DMS153 treated with DMSO at 0.1 percent for 48 hours (cell line): ENCODE results near the gene C1QTNF8.
A peak's percentile ranks its signal among the peaks of the same experiment; 100 is the strongest.

Experiments
- DNase-seq: peaks from one replicate; lab custom pipeline; 2025; ENCODE audit not compliant: unreplicated experiment; lab: John Stamatoyannopoulos, UW

C1QTNF8 gene

DNA sequence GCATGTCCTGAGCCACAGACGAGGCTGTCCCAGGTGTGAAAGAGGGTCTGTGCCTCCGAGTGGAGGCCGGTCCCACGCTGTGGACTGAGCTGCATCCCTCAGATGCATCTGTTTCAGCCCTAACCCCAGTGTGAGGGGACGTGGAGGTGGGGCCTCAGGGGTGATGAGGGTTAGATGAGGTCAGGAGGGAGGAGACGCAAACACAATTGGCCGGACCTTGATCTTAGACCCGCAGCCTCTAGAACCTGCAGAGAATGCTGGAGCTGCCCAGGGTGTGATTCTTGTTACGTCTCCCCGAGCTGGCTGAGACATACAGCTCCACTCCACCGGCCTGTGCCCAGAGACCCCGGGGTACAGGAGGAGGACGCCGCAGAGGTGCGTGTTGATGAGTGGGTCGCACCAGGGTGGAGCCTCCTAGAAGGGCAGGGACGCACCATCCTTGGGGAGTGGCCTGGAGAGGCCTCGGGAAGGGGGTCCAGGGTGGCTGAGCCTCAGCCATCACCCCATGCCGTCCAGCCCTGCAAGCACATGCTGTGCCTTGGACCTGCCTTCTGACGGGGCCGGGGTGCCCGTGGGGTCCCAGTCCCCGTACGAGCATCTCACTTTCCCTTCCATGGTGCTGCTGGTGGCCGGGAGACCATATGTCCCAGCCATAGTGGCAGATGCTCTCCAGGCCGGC is 16.6 kb upstream of the C1QTNF8 start:
- no peak for DNase-seq

DNA sequence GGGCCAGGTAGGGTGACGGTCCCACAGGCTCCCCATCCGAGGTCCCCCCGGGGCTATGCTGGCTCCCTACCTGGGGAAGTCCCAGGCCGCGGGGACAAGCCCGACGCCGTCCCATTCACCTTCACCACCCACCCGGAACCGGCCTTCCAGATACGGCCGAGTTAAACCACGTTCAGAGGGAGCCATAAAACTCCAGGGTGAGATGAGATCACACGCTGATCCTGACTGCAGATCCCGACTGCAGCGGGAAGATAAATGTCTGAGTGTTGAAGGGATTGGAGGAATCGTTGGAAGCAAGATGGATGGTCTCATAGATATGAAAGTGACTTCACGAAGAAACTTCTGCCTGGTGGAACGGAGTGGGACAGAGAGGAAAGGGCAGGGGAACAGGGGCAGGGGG is 13.6 kb upstream of the C1QTNF8 start:
- DNase-seq: no peak

- DNase-seq: peak; percentile 25
Observed at GRCh38 chr16:1108299-1109252, 12.5 kb upstream of the C1QTNF8 start.

GRCh38 chr16:1107731-1108130 is 11.7 kb upstream of the C1QTNF8 start:
- DNase-seq: no peak

GRCh38 chr16:1107141-1107540 is 11.1 kb upstream of the C1QTNF8 start:
- no peak for DNase-seq

- DNase-seq: no peak
Observed at GRCh38 chr16:1106659-1107058, 10.6 kb upstream of the C1QTNF8 start.

DNA sequence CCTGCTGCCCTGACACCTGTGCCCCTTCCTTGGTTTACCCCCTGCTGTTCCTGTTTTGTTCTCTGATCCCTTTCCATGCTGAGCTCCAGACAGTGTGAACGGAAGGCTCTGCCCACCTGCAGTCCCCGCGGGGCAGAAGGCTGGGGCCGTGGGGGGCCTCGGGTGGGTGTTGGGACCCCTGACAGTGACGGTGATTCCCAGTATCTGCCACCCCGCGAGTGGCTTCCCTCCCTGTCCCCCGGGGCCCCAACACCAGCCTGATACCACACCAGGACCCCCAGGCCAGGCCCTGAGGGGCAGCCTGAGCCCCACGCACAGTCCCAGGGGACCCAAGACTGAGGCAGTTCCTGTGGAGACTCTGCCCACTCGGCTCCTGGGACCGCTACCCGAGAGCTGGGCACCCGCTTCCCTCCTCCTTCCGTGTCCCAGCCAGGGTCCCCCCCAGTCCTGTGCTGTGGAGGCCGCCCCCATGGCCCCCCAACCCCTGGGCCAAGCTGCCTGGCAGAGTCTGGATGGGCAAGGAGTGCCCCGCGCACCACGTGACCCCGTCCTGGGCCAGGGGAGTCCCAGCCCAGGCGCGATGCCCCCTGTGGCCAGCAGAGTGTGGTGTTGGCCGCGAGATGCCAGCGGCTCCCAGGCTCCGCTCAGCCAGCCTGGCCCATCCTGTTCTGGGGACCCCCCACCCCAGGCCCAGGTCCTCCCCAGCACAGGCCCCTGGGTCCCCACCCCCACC is 10.0 kb upstream of the C1QTNF8 start:
- DNase-seq: peak; percentile 31

DNA sequence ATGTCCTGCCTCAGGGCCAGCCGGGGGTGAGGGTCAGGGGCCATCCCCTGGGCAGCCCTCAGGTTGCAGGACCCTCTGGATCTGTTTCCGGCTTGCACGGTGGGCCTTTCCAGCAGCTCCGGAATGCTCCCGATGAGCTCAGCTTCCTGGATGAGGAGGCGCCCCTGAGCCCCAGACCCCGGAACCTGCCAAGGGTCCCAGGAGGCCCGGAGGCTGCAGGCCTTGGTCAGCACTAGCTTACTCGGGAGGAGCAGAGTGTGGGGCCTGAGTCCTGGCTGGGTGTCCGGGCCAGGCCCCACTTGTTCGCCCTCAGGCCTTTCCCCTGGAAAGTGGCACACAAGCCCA is 7.6 kb upstream of the C1QTNF8 start:
- DNase-seq: no peak

- peak; percentile 22 for DNase-seq
Observed at GRCh38 chr16:1102921-1103635, 7.0 kb upstream of the C1QTNF8 start.

- no peak for DNase-seq
Observed at GRCh38 chr16:1102333-1102700, 6.3 kb upstream of the C1QTNF8 start.

- no peak for DNase-seq
Observed at GRCh38 chr16:1101573-1102332, 5.7 kb upstream of the C1QTNF8 start.

GRCh38 chr16:1101133-1101532 is 5.1 kb upstream of the C1QTNF8 start:
- DNase-seq: no peak

DNA sequence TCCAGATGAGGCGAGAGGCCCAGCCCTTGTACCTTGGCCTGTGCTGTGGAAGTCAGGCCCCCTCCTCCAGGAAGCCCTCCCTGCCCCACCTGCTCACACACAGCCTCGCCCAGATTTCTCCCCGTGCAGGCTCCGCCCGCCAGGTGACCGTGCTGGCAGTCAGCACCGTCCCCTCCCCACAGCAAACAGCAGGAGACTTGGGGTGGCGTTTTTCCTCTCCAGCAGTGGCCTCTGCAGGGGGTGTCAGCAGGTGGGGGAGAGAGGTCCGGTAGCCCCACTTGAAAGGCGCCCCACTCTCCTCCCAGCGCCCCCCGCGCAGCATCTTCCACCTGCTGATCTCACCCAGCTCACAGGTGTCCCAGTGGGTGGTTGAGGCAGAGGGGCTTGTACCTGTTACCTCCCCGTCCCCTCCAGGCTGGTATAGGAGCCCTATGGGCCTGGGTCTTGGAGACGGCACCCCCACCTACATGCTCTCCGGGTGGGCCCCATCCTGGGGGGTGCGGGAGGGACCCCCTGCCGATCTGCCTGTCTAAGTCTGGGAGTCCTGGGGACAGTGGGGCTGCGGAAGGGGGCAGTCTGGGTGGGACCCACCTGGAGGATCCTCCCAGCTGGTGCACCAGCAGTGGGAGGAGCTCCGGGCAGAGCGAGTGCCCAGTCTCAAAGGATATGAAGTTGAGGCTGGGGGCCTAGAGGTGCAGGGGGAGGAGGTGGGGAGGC is 4.2 kb upstream of the C1QTNF8 start:
- no peak for DNase-seq

- DNase-seq: no peak
Observed at GRCh38 chr16:1099189-1100083, 3.4 kb upstream of the C1QTNF8 start.

DNA sequence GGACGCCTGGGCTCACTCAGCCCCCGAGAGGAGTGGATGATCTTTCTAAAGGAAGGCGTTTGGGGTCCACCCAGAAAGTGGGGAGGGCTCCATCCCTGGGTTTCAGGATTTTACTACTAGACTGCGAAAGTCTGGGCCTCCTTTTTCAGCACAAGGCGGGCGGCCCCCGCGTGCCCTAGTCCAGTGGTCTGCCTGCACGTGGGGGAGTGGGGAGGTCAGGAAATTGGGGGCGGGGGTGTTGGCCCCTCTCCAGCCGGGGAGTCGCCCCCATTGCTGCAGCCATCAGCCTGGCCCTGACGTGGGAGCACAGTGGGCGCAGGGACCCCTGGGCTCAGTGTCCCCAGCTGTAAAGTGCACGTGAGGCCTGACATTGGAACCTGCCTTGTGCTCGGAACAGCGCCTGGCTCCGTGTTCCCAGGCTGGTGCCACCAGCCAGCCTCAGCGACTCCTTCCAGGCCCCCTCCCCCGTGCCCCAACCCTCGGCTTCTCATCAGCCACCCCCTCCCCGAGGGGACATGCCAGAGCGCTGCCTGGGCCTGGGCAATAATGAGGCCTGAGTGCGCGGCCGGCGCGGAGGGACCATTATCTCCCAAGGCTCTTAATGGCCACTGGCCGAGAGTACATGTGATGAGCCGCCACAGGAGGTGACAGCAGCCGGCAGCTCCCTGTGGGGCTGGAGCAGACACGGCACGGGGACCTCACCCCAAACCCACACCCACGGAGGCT is 2.4 kb upstream of the C1QTNF8 start:
- DNase-seq: no peak

GRCh38 chr16:1097800-1098199 is 1.8 kb upstream of the C1QTNF8 start:
- DNase-seq: no peak

DNA sequence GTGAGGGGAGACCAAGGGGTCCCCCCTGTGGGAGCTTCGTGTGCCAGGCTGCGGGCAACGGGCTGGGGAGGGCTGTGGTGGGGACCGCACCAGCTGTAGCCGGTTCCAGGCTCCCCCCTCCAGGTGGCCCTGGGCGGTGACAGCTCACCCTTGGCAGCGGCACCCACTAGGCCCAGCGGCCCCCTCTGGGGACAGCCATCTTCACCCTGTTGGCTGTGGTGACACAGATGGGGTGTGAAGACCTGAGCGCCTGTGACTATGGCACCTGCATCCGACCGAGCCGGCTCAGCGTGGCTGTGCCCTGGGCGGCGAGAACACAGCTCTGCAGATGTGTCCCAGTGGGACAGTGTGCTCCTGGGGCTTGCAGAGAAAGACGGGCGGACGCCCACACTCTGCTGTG is 1.1 kb upstream of the C1QTNF8 start:
- DNase-seq: no peak
